Activated CD8-positive, alpha-beta memory T cell treated with anti-CD3 and anti-CD28 coated beads, Interleukin-2, amount 50 U/mL, for 24 hours (primary cell): Measurements from ENCODE around the gene ITGB3.
"Not testable (repeated sequence)": the region's sequence is repeated elsewhere in the genome, so short reads cannot be mapped to it uniquely, and the experiment has no call there.

Experiments used
- DNase-seq: peaks from one replicate; pipeline ENCODE4 v3.0.0-alpha.2; 2020; ENCODE audit errors: extremely low read depth

Gene ITGB3

DNA sequence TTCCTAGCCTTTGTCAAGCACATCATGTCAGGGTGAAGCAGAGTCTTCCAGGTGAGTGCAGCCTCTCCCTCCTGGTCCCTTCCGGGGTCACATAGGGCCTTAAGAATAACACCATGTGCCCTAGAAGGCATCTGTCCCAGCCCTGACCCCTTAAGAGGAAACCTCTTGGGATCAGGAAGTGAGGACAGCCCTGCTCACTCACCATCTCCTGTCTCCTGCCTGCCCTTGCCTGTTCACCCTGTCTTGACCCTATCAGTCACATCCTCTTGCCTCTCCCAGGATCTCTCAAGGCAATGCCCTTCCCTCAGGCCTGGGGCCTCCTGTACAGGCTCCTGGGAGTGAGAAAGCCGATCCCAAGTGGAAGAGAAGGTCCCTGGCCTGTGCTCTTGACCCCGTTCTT is 30.6 kb upstream of the ITGB3 start:
- no peak for DNase-seq

DNA sequence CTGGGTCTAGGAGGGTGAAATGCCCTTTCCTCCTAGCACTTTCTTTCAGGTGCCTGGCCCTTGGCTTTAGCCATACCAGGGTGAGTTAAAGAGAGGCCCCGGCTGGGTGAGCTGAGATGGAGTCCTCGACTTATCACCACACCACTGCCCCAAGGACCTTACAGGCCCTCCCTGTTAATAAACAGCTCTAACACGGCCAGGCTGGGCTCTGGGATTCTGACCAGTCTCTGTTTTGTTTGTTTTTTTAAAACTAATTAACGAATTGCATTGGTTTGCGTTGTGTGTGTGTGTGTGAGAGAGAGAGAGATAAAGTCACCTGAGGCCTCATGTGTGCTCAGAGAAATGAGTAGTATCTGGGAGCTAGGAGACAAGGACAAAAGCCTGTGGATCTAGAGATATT is 30.2 kb upstream of the ITGB3 start:
- DNase-seq = no peak

DNA sequence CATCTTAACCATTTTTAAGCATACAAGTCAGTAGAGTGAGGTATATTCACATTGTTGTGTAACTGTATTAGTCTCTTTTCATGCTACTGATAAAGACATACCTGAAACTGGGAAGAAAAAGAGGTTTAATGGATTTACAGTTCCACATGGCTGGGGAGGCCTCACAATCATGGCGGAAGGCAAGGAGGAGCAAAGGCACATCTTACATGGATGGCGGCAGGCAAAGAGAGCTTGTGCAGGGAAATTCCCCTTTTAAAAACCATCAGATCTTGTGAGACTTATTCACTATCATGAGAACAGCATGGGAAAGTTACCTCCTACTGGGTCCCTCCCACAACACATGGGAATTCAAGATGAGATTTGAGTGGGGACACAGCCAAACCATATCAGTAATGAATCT is 29.6 kb upstream of the ITGB3 start:
- DNase-seq = not testable (repeated sequence)

DNA sequence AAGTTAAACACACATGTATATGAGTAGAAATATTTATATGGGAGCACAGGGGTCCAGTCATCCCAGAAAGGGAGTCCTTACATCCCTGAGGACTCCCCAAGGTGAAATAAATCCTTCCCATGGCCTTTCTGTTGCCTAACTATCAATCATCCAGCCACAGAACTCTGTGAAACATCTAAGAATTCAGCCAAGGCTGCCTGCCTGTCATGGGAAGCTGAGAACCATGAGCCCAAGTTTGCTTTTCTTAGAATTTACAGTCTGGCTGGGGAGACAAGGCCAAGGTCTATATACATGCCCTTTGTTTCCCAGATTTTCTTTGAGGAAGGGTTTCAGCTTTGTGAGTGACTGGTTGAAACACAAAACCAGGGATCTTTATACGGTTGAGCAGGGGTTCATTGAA is 28.7 kb upstream of the ITGB3 start:
- no peak for DNase-seq

DNA sequence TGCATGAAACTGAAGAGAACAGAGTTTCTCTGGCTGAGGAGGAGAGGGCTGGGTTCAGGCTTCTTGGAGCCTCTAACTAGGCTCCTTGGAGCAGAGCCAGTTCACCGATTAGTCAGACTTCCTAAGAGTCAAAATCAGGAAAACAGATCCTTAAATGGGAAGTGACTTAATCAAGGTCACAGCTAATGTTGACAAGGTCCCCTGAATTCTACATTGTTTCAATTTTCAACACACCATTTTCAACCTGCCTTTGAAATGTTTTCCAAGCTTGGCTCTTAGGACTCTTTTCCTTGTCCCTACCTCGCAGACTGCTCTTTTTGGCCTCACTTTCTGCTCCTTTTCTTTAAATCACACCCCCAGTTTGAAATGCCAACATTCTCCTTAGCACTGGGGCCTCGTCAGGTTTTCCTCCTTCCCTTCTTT is 28.2 kb upstream of the ITGB3 start:
- no peak for DNase-seq

DNA sequence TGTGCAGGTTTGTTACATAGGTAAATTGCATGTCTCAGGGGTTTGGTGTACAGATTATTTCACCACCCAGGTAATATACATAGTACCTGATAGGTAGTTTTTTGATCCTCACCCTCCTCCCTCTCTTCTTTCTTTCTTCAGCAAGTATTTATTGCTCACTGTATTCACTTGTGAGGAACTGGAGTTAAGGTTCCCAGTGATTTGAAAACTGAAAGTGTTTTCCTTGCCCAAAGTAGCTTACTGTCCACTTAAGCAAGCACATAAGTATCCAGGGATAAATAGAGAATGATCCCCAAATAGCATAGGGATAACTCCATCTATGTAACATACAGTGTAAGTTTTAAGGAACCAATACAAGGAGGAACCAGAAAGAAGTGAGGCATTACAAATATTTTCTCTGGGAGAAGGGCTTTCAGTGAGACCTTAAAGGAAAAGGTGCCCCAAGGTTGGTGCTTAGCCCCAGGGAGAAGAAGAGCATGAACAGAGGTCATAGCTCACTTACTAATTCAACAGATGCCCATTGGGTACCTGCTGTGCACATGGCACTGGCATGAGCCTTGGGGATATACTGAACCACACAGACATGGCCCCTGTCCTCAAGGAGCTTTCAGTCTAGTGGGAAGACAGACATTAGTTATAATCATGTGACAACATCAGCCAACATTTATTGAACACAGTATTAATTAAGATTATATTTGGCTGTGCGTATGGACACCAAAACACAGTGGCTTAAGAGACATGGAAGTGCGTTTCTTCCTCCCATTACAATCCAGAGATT is 27.5 kb upstream of the ITGB3 start:
- no peak for DNase-seq

DNA sequence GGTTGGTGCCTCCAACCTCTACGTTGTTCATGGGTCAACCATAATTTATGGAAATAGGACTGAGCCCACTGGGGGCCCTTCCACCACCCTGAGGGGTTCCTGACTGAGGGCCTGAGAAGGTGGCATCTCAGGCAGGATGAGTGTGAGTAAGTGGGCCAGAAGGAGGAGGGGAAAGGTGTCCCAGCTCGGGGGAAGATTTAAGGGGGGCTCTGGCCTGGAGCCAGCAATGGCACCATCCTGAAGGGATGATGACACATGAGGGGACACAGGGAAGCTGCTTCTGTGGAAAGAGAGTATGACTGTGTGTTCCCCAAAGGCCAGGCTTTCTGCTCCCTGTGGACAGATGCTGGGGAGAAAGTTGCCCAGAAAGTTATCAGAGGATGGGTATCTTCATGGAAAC is 25.8 kb upstream of the ITGB3 start:
- no peak for DNase-seq

DNA sequence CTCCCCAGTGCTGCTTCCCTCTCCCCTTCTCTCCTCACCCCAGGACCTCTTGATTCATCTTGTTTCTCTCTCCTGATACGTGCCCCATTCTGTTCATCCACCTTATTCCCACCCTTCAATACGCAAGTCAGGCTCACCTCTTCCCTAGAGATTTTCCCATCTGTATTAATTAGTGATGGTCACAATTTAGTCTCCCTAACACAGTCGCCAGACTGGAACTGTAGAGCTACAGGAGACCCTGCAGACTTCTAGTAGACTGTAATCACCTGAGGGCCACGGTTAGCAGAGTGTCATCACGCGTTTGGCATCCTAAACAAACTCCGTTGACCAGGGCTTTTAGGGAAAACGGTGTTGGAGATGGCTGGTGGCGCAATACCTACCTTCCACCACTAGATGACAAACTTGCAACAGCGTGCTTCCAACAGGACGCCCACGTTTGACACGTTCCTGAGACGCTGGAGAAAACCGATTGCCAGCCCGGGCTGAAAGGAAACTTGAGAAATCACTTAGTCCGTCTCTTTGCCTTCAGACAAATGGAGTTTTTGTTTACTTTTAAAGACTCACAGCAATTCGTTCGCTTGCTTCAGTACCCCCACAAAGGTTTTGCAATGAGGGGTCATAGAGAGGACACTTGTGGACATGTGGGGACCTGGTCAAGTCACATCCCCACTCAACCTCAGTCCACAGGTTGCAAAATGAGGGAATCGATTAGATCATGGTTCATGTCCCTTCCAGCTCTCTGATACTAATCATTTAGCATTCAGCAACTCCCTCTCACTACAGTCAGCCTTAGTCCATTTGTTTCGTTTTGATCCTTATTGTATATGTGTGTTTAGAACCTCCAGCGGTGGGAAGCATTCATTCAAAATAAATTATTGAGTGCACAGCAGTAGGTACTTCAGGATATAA is 23.8 kb upstream of the ITGB3 start:
- peak; percentile 58 for DNase-seq

DNA sequence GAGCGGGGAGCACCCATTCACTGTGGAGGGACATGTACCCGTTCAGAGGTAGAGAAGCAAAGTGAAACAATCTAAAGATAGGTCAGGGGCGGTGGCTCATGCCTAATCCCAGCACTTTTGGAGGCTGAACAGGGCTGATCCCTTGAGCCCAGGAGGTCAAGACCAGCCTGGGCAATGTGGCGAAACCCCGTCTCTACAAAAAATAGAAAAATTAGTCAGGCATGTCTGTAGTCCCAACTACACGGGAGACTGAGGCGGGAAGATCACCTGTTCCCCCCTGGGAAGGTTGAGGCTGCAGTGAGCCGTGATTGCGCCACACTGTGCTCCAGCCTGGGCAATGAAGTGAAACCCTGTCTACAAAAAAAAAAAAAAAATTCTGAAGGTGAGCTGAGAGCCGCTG is 22.8 kb upstream of the ITGB3 start:
- DNase-seq = no peak

DNA sequence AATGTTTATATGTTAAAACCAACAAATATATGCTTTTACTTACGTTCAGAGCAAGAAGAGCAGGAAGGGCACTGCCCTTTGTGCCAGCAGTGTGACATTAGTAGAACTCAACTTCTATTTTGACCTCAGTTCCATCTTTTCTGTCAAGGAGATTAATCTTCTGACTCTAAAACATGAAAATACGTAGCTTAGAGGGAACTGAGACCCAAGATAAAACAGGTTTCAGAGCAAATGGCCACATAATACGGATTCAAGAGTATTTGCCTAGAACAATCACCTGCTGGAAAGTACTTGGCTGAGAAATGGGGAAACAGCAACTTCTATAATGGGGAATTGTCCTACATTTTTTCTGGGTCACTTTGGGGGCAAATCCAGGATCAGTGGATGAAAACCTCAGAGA is 22.3 kb upstream of the ITGB3 start:
- DNase-seq = no peak

DNA sequence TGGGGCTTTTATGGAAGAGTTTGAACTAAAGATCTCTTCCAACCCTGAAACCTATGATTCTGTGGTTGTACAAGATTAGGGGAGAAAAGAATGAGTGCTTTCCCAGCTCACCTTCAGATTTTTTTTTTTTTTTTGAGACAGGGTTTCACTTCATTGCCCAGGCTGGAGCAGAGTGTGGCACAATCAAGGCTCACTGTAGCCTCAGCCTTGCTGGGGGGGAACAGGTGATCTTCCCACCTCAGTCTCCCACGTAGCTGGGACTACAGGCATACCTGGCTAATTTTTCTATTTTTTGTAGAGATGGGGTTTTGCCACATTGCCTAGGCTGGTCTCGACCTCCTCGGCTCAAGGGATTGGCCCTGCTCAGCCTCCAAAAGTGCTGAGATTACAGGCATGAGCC is 21.8 kb upstream of the ITGB3 start:
- DNase-seq = no peak

DNA sequence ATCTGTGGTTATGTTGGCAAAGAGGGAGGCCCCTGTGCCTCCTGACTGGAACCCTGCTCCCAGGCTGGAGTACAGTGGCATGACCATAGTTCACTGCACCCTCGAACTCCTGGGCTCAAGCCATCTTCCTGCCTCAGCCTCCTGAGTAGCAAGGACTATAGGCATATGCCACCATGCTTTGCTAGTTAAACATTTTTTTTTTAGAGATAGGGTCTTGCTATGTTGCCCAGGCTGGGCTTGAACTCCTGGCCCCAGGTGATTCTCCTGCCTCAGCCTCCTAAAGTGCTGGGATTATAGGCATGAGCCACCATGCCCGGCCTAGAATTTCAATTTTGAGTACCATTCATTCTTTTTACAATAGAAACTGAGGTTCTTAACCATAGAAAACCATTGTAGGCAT is 21.2 kb upstream of the ITGB3 start:
- no peak for DNase-seq

DNA sequence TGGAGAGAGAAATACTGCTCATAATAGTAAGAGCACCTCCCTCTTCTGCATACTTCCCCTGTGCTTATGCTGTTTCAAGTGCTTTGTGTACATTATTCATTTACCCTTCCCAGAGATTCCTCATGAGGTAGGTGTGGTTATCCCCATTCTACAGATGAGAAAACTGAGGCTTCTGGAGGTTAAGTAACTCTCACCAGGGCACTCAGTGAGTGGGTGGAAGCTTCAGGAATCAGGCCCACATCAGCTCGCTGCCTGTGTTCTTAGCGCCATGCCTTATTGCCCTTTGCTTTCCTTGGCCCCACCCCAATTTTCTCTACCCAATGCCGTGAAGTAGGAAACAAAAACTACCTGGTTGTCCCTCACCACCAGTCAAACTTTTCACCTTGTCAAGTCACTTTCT is 18.1 kb upstream of the ITGB3 start:
- no peak for DNase-seq

DNA sequence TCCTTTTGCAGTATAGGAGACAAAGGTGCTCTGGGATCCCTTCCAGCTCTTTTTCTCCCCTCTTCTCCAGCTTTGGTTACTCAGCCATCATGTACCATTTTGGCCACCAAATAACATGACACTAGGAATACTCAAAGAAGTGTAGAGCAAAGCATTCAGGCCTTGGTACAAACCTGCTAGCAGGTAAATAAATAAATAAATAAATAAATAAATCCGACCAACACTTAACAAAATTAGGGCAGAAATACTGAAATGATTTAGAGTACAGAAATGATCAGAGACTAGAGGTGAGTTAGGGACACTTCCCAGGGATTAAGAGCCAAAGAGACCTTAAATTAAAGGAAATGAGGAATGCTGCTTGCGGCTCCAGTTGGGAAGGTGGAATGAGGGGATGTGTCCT is 17.7 kb upstream of the ITGB3 start:
- no peak for DNase-seq

DNA sequence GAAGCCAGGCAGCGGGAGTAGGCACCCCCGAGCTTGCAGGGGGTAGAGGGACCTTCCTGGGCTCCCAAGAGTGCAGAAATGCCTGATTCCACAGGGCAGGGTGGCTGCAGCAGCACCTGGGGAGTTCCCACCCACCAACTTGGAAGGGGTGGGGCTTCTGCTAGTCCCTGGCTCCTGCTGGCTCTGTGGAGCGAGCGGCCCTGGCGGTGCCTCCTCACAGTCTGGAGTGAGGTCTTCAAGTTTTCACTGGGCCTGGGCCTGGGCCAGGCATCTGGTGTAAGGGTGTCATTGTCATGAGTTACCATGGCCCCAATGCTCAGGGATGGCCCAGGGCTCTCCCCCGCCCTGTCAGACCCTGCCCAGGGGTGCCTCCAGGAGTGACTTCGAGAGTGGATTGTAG is 15.8 kb upstream of the ITGB3 start:
- no peak for DNase-seq

DNA sequence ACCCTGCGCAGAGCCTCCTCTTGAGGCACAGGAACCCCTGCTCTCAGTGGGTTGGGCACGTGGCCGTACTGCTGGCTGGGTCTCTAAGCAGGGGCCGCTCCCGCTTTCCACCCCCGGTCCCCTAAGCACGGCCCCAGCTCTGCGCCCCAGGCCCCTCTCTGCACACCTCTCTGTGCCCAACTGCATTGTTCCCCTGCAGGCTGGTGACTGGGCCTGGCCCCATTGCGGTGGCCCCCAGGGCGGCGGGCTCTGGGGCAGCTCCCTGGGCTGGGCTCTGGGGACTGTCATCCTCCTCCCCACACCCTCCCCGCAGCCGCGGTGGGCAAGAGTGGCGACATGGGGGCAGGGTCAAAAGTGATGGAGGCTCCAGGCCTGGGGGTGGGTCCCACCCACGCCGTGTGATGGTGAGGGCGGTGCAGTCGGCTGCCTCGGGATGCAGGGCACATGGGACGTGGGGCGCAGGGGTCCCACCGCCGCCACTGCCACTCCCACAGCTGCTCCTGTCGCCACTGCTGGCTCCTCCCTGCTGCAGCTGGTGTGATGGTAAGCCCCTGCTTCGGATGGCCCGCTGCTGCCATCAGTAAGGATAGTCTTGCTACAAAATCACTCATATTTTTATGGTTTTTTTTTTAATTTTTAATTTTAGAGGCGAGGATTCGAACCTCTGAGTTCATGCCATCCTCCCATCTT is 15.2 kb upstream of the ITGB3 start:
- no peak for DNase-seq

DNA sequence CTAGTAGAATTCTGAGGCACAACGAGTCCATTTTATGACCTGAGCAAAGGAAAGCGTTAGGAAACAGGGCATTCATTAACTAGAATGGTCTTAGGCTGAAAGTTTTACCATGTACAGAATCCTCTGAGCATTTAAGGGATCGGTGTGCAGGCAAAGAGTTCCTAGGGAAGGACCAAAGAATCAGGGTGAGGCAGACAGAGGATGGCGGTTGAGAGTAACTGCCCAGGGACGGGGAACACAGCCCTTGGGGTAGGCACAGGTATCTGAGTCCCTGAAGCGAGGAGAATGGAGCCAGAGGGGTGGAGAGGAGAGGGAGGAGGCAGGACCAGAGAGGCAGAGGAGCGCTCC is 14.0 kb upstream of the ITGB3 start:
- no peak for DNase-seq

DNA sequence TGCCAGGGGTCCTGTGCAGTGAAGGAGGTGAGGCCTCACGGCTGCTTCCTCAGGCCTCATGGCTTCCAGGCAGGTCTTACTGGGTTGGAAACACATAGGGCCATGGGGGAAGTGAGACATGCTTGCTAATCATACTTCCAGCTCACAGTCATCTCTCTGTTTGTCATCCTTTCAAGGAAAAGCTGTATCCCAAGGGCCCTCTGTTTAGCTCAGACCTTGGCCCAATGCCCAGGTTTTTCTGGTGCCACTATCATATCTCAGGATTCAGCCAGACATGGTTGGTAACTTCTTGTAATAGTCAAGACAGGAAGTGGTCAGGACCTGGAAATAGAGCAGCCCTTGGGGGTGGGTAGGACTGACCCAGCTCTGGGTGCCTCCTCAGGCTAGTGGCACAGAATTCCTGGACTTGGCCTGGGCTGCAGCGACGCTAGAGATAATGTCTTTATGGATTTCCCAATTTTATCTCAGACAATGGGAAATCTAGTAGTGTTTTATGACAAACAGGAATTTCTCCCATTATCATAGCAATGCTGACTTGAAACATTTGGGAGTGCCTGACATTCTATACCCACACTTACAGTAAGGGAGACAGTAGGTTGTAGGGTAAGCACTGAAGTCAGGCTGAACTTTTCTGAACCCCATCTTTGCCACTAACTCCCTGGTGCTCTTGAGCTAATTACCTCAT is 13.5 kb upstream of the ITGB3 start:
- no peak for DNase-seq

DNA sequence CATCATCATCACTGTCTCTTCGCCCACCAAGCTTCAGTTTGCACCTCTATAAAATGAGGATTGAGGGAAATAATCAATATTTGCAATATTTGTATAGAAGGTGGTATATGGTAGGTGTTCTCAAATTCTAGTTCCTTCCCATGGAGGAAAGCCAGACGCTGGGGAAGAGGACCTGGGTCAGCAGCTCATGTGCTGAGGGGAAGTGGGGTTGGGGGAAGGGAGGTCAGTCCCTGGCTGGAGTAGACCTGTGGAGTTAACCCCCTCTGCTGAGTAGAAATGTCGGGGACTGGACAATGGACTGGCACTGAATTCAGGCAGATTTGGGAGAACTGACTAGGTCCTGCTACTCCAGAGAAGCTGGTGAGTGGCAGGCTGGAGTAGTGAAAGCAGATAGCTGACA is 12.8 kb upstream of the ITGB3 start:
- no peak for DNase-seq

DNA sequence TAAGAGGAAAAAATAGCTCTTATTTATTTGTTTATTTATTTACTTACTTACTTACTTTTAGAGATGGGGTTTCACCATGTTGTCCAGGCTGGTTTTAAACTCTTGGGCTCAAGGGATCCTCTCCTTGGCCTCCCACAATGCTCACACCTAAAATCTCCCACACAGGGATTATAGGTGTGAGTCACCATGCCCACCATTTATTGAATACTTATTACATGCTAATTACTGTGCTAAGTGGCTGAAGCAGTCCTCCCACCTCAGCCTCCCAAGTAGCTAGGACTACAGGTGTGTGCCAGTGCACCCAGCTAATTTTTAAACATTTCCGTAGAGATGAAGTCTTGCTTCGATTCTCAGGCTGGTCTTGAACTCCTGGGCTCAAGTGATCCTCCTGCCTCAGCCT is 11.0 kb upstream of the ITGB3 start:
- no peak for DNase-seq

DNA sequence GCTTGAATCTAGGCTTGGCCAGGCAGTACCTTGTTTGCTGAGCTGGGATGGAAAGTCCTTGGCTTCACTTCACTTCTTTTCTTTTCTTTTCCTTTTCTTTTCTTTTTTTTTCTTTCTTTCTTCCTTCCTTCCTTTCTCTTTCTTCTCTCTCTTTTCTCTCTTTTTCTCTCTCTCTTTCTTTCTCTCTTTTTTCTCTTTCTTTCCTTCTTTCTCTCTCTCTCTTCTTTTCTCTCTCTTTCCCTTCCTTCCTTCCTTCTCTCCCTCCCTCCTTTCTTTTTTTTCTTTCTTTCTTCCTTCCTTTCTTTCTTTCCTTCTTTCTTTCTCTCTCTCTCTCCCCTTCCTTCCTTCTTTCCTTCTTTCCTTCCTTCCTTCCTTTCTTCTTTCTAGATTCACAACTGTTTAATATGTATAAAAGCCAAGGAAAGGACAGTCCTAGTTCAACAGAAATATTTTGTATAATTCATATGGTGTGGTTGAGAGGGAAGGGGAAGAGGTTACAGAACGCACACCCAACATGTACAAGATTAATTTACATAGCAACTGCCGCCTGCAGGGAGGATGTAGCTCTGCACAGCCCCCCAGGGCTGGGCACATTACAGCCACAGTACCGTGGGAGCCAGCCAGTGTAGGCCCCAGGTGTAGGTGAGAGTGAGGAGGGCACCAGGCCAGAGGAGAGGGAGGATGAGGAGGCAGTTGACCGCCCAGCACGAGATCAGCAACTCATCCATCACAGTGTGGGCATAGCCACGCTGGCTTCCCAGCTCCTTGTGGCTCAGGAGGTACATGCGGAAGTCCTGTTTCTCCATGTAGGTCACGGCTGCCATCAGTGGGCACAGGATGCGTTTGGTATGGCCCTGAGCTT is 9.7 kb upstream of the ITGB3 start:
- no peak for DNase-seq
